Astrocyte (in vitro differentiated cells and primary cell): ENCODE measurements around the gene SCUBE3. TPM values are rescaled to one million over a fixed set of nuclear protein-coding genes. Genes with fewer than 3 reads are reported as not detected.

ENCODE experiments used
- DNase-seq: peaks from one replicate; pipeline ENCODE4 v3.0.0-alpha.2; 2010; ENCODE audit warnings: low read depth
- FAIRE-seq: peaks from 2 replicates; lab custom pipeline; 2011; peaks lifted over from hg19 to GRCh38; lab: Jason Lieb, UNC
- H2AFZ ChIP-seq: 2 replicates; pipeline ENCODE4 v1.6.0; 2012; ENCODE audit warnings: low read depth, low read length, inconsistent platforms
- H3K27ac ChIP-seq: 2 replicates; pipeline ENCODE4 v1.5.1; 2011; ENCODE audit warnings: low read depth, low read length, inconsistent platforms
- H3K27me3 ChIP-seq: 2 replicates; pipeline ENCODE4 v1.6.0; 2011; ENCODE audit warnings: low read length, inconsistent platforms; ENCODE audit not compliant: insufficient read depth
- H3K36me3 ChIP-seq: 2 replicates; pipeline ENCODE4 v1.5.1; 2011; ENCODE audit warnings: low read length, inconsistent platforms; ENCODE audit not compliant: insufficient read depth
- H3K4me1 ChIP-seq: 2 replicates; pipeline ENCODE4 v1.5.1; 2011; ENCODE audit warnings: low read length, inconsistent platforms; ENCODE audit not compliant: insufficient read depth
- H3K4me2 ChIP-seq: 2 replicates; pipeline ENCODE4 v1.6.0; 2012; ENCODE audit warnings: low read length, inconsistent platforms
- H3K4me3 ChIP-seq: 2 replicates; pipeline ENCODE4 v1.5.1; 2011; ENCODE audit warnings: low read depth, mild to moderate bottlenecking, low read length, inconsistent platforms; ENCODE audit not compliant: insufficient read depth
- H3K79me2 ChIP-seq: 2 replicates; pipeline ENCODE4 v1.6.0; 2012; ENCODE audit warnings: mild to moderate bottlenecking, low read length, inconsistent platforms; ENCODE audit not compliant: insufficient read depth
- H3K9ac ChIP-seq: 2 replicates; pipeline ENCODE4 v1.6.0; 2012; ENCODE audit warnings: mild to moderate bottlenecking, low read length, inconsistent platforms
- H3K9me3 ChIP-seq: 2 replicates; pipeline ENCODE4 v1.5.1; 2012; ENCODE audit warnings: low read depth, mild to moderate bottlenecking, low read length, inconsistent platforms; ENCODE audit not compliant: insufficient read depth
- H4K20me1 ChIP-seq: 2 replicates; pipeline ENCODE4 v1.6.0; 2012; ENCODE audit warnings: low read length, inconsistent platforms; ENCODE audit not compliant: insufficient read depth
- H3K27ac Mint-ChIP-seq: one replicate; pipeline ENCODE4 v1.8.0; 2021; ENCODE audit warnings: mild to moderate bottlenecking, mixed read lengths; ENCODE audit not compliant: unreplicated experiment
- H3K27me3 Mint-ChIP-seq: one replicate; pipeline ENCODE4 v1.8.0; 2021; ENCODE audit warnings: low read depth, mixed read lengths; ENCODE audit not compliant: unreplicated experiment
- H3K36me3 Mint-ChIP-seq: one replicate; pipeline ENCODE4 v1.8.0; 2021; ENCODE audit warnings: low read depth, mixed read lengths; ENCODE audit not compliant: unreplicated experiment
- H3K4me1 Mint-ChIP-seq: one replicate; pipeline ENCODE4 v1.8.0; 2021; ENCODE audit warnings: low read depth, mixed read lengths; ENCODE audit not compliant: unreplicated experiment
- H3K4me3 Mint-ChIP-seq: one replicate; pipeline ENCODE4 v1.8.0; 2021; ENCODE audit warnings: mild to moderate bottlenecking, moderate library complexity, mixed read lengths; ENCODE audit not compliant: unreplicated experiment
- H3K9me3 Mint-ChIP-seq: one replicate; pipeline ENCODE4 v1.8.0; 2021; ENCODE audit warnings: mild to moderate bottlenecking, mixed read lengths; ENCODE audit not compliant: unreplicated experiment
- CTCF ChIP-seq: IDR thresholded peaks from 2 replicates; pipeline ENCODE4 v1.5.1; 2011; ENCODE audit warnings: low read depth, mild to moderate bottlenecking, inconsistent platforms, low read length, moderate library complexity; ENCODE audit not compliant: insufficient read depth
- EZH2 ChIP-seq: IDR thresholded peaks from 2 replicates; pipeline ENCODE4 v1.6.1; 2012; ENCODE audit warnings: mild to moderate bottlenecking, low read length, inconsistent platforms; ENCODE audit not compliant: insufficient read depth
- total RNA-seq: library from RNA; stranded (reverse); gene quantifications from 2 replicates; pipeline ENCODE4 v1.2.1, GENCODE V29; 2021

SCUBE3 gene
- total RNA-seq, 1 donor from 2014 or later: 10.1 TPM

- Mint-ChIP-seq H3K27ac (no peak overlapping the region), H3K4me1 (no peaks in the 10 kb centered on the region), H3K9me3 (no peaks in the 10 kb centered on the region), H3K27me3 (peaks cover 2% of the 10 kb centered on the region), H3K4me3 (no peak overlapping the region), H3K36me3 (peaks cover 39% of the 10 kb centered on the region)
- H3K27me3 ChIP-seq: no peaks in the 10 kb centered on the region
- TF ChIP-seq EZH2 (no peak), CTCF (no peak)
- DNase-seq: no peak
- no peak overlapping the region for H3K4me3 ChIP-seq
- H3K36me3 ChIP-seq: no peaks in the 10 kb centered on the region
- no peak overlapping the region for H3K4me2 ChIP-seq
- H3K9ac ChIP-seq: no peak overlapping the region
- no peak for FAIRE-seq
- H3K79me2 ChIP-seq: no peaks in the 10 kb centered on the region
- H3K27ac ChIP-seq: no peak overlapping the region
- no peak overlapping the region for H2AFZ ChIP-seq
- H4K20me1 ChIP-seq: no peaks in the 10 kb centered on the region
- H3K9me3 ChIP-seq: no peaks in the 10 kb centered on the region
- peaks cover 12% of the 10 kb centered on the region for H3K4me1 ChIP-seq
Observed at GRCh38 chr6:35295036-35295435, 81.3 kb downstream of the SCUBE3 start.

DNA sequence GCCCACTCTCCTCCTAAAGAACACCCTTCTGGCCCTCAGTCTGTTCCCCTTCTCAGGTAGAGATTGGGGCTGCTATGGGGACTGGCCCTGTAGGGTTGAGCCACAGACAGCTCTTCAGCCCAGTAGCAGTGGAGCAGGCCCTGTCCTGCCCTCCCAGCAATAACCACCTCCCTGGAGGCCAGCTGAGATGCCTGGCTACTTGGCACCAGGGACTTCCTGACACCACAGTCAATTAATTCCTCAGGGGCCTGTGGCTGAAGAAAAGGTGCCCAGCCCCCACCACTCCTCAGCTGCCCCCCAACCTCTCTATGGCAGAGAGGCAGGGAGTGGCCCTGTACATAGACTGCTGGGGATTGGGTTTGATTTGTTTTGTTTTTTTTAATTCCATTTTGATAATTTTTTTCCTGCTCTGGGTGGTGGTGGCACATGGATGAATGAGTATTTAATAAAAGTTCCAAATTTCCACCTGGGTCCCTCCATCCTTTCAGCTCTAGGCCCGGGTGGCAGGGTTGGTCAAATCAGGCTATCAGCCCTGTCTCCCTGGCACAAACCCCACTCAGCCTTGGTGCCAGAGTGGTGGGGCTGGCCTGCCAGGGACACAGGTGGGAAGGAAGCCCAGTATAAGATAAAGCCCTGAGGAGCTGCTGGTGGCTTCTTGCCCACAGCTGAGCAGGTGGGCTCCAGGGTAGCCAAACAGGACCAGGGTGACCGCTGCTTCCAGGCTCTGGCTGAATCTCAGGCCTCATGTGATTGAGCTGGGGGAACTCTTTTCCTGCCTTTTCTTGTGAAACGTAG lies 82.0 kb downstream of the SCUBE3 start:
- H3K79me2 ChIP-seq: no peaks in the 10 kb centered on the region
- no peak for TF ChIP-seq CTCF
- TF ChIP-seq EZH2: no peak
- no peak overlapping the region for H2AFZ ChIP-seq
- Mint-ChIP-seq H3K27me3 (peaks cover 2% of the 10 kb centered on the region), H3K36me3 (peaks cover 33% of the 10 kb centered on the region), H3K27ac (no peak overlapping the region), H3K4me3 (peak overlapping the region; percentile 45), H3K4me1 (no peaks in the 10 kb centered on the region), H3K9me3 (no peaks in the 10 kb centered on the region)
- FAIRE-seq: no peak
- peaks cover 12% of the 10 kb centered on the region for H3K4me1 ChIP-seq
- H3K27ac ChIP-seq: no peak overlapping the region
- DNase-seq: no peak
- H3K9me3 ChIP-seq: no peaks in the 10 kb centered on the region
- no peak overlapping the region for H3K4me2 ChIP-seq
- no peak overlapping the region for H3K9ac ChIP-seq
- H3K27me3 ChIP-seq: no peaks in the 10 kb centered on the region
- H3K4me3 ChIP-seq: no peak overlapping the region
- no peaks in the 10 kb centered on the region for H3K36me3 ChIP-seq
- H4K20me1 ChIP-seq: no peaks in the 10 kb centered on the region
